Astrocyte of the spinal cord (primary cell): ENCODE results near the gene MAGOHB.

Experiments used
- DNase-seq: peaks from one replicate; pipeline ENCODE4 v3.0.0; 2011; ENCODE audit warnings: low read depth, low spot score
- H3K4me3 ChIP-seq: 2 replicates; pipeline ENCODE4 v1.5.1; 2011; ENCODE audit warnings: low read depth, mild to moderate bottlenecking, low read length, moderate library complexity
- CTCF ChIP-seq: IDR thresholded peaks from 2 replicates; pipeline ENCODE4 v1.5.1; 2012; ENCODE audit warnings: low read depth, mild to moderate bottlenecking, low read length, inconsistent platforms
- in situ Hi-C: cut with HindIII; loops from 2 replicates; pipeline ENCODE4 v1.10.0; 2017; ENCODE audit warnings: low sequenced_read_pairs

MAGOHB gene

GRCh38 chr12:10624605-10625004 is 11.2 kb upstream of the MAGOHB start:
- TF ChIP-seq CTCF: no peak
- DNase-seq: no peak
- in situ Hi-C loops: no loop called here

GRCh38 chr12:10623131-10623530 is 9.7 kb upstream of the MAGOHB start:
- no peak for TF ChIP-seq CTCF
- H3K4me3 ChIP-seq: no peak overlapping the region
- in situ Hi-C loops: no loop called here
- no peak for DNase-seq

More at GRCh38 chr12:10624605-10625004, 11.2 kb upstream of the MAGOHB start:
- H3K4me3 ChIP-seq: no peak overlapping the region

- in situ Hi-C loops: no loop called here
- H3K4me3 ChIP-seq: no peak overlapping the region
- no peak for TF ChIP-seq CTCF
- no peak for DNase-seq
Measured at GRCh38 chr12:10621278-10621677, 7.9 kb upstream of the MAGOHB start.

GRCh38 chr12:10620078-10620779 is 6.8 kb upstream of the MAGOHB start:
- no peak for DNase-seq
- H3K4me3 ChIP-seq: no peak overlapping the region
- in situ Hi-C loops: no loop called here
- TF ChIP-seq CTCF: no peak

GRCh38 chr12:10618338-10618987 is 5.1 kb upstream of the MAGOHB start:
- TF ChIP-seq CTCF: no peak
- peak; percentile 79 for DNase-seq

GRCh38 chr12:10617863-10618262 is 4.5 kb upstream of the MAGOHB start:
- no peak for TF ChIP-seq CTCF
- DNase-seq: no peak
- in situ Hi-C loops: no loop called here
- no peak overlapping the region for H3K4me3 ChIP-seq

More at GRCh38 chr12:10618338-10618987, 5.1 kb upstream of the MAGOHB start:
- in situ Hi-C loops: no loop called here
- H3K4me3 ChIP-seq: no peak overlapping the region
